D721Med (cell line): Measurements from ENCODE around the gene SPRR2E.
"Not testable (repeated sequence)": the region's sequence is repeated elsewhere in the genome, so short reads cannot be mapped to it uniquely, and the experiment has no call there.

Source experiments
- DNase-seq: peaks from one replicate; pipeline ENCODE4 v3.0.0; 2011; ENCODE audit warnings: low spot score; ENCODE audit not compliant: insufficient read length
- FAIRE-seq: peaks from 2 replicates; lab custom pipeline; 2011; peaks lifted over from hg19 to GRCh38; lab: Jason Lieb, UNC
- CTCF ChIP-seq: IDR thresholded peaks from 2 replicates; pipeline ENCODE4 v1.5.1; 2012; ENCODE audit warnings: mild to moderate bottlenecking, control low read depth; ENCODE audit not compliant: insufficient read depth; ENCODE audit errors: missing control alignments

SPRR2E gene

GRCh38 chr1:153094426-153094825 is at the start of gene SPRR2E:
SPRR2E (minus strand) TSS chr1:153094526; CDS start chr1:153093751, 775 bp downstream.
- DNase-seq (no peak), FAIRE-seq (no peak)
- no peak for TF ChIP-seq CTCF

GRCh38 chr1:153141377-153141776 is 47.1 kb upstream of the SPRR2E start:
- DNase-seq (no peak), FAIRE-seq (no peak)
- no peak for TF ChIP-seq CTCF

- FAIRE-seq (no peak), DNase-seq (no peak)
Measured at GRCh38 chr1:153140484-153140883, 46.2 kb upstream of the SPRR2E start.

GRCh38 chr1:153133743-153134142 is 39.4 kb upstream of the SPRR2E start:
- TF ChIP-seq CTCF: no peak
- DNase-seq: no peak
- FAIRE-seq: no peak

More at GRCh38 chr1:153140484-153140883, 46.2 kb upstream of the SPRR2E start:
- TF ChIP-seq CTCF: no peak

- TF ChIP-seq CTCF: no peak
- FAIRE-seq: no peak
- no peak for DNase-seq
Measured at GRCh38 chr1:153133267-153133666, 38.9 kb upstream of the SPRR2E start.

- not testable (repeated sequence) for DNase-seq, FAIRE-seq
Measured at GRCh38 chr1:153128688-153129087, 34.4 kb upstream of the SPRR2E start.

GRCh38 chr1:153127296-153127695 is 33.0 kb upstream of the SPRR2E start:
- DNase-seq (no peak), FAIRE-seq (no peak)
- TF ChIP-seq CTCF: no peak

GRCh38 chr1:153125536-153125935 is 31.2 kb upstream of the SPRR2E start:
- FAIRE-seq (no peak), DNase-seq (no peak)
- no peak for TF ChIP-seq CTCF

- FAIRE-seq, DNase-seq: not testable (repeated sequence)
Measured at GRCh38 chr1:153123793-153124192, 29.5 kb upstream of the SPRR2E start.
